ENCODE measurements around the gene ZFAND2B.

The ZFAND2B gene

GRCh38 chr2:219169930-219170654, 36.5 kb upstream of the ZFAND2B start, which contains the start of gene SLC23A3:
SLC23A3 (minus strand) TSS chr2:219170029; CDS start chr2:219169984, 45 bp downstream.
- DNase-seq (ENCODE audit: extremely low read depth, low read depth): no peak
- no peak within 1 kb of the TSS for H3K4me3 ChIP-seq (replicated peaks; ENCODE audit: low read depth, low read length)
- TF ChIP-seq CTCF (IDR thresholded peaks at IDR 0.05; ENCODE audit: low read depth, low read length, missing control alignments): no peak

GRCh38 chr2:219171231-219171651, 35.3 kb upstream of the ZFAND2B start:
- TF ChIP-seq CTCF (IDR thresholded peaks at IDR 0.05; ENCODE audit: low read depth, low read length, missing control alignments): peak; percentile 79
- no peak overlapping the region for H3K4me3 ChIP-seq (replicated peaks; ENCODE audit: low read depth, low read length)
- peak; percentile 59 for DNase-seq (ENCODE audit: extremely low read depth, low read depth)

- no peak for TF ChIP-seq CTCF (IDR thresholded peaks at IDR 0.05; ENCODE audit: low read depth, low read length, missing control alignments)
- H3K4me3 ChIP-seq (replicated peaks; ENCODE audit: low read depth, low read length): no peak overlapping the region
- DNase-seq (ENCODE audit: extremely low read depth, low read depth): no peak
Measured at GRCh38 chr2:219172231-219173154, 34.1 kb upstream of the ZFAND2B start.

- no peak for TF ChIP-seq CTCF (IDR thresholded peaks at IDR 0.05; ENCODE audit: low read depth, low read length, missing control alignments)
- no peak overlapping the region for H3K4me3 ChIP-seq (replicated peaks; ENCODE audit: low read depth, low read length)
- DNase-seq (ENCODE audit: extremely low read depth, low read depth): no peak
Measured at GRCh38 chr2:219173176-219173575, 33.4 kb upstream of the ZFAND2B start.

GRCh38 chr2:219174146-219174545, 32.4 kb upstream of the ZFAND2B start:
- no peak for DNase-seq (ENCODE audit: extremely low read depth, low read depth)
- no peak overlapping the region for H3K4me3 ChIP-seq (replicated peaks; ENCODE audit: low read depth, low read length)
- no peak for TF ChIP-seq CTCF (IDR thresholded peaks at IDR 0.05; ENCODE audit: low read depth, low read length, missing control alignments)

GRCh38 chr2:219174801-219175200, 31.8 kb upstream of the ZFAND2B start:
- DNase-seq (ENCODE audit: extremely low read depth, low read depth): no peak
- no peak overlapping the region for H3K4me3 ChIP-seq (replicated peaks; ENCODE audit: low read depth, low read length)
- TF ChIP-seq CTCF (IDR thresholded peaks at IDR 0.05; ENCODE audit: low read depth, low read length, missing control alignments): no peak
